ENCODE results near the gene KRTAP10-4. TPM values are rescaled to one million over a fixed set of nuclear protein-coding genes. Genes with fewer than 3 reads are reported as not detected.

Gene KRTAP10-4
- total RNA-seq, 3 donors from 2014 or later (not counting 1 experiment from before 2014, with no cell fraction given): not detected

- no peak overlapping the region for H3K27ac ChIP-seq (ENCODE audit: low read length)
- ATAC-seq (no peak), DNase-seq (no peak)
- H3K27me3 Mint-ChIP-seq (ENCODE audit: low read depth in 2 of 2): peaks cover 0 to 2% of the 10 kb centered on the region in 2 donors
- intact Hi-C loops (cut with micrococcal nuclease): no loop called here
- peaks cover 4% of the 10 kb centered on the region for H3K9me3 ChIP-seq (ENCODE audit: control insufficient read depth, insufficient read depth, low read length)
- TF ChIP-seq CTCF (IDR thresholded peaks at IDR 0.05): no peak
- peaks cover 5 to 18% of the 10 kb centered on the region in 2 donors for H3K9me3 Mint-ChIP-seq
- H3K36me3 ChIP-seq (ENCODE audit: control insufficient read depth, insufficient read depth, low read length): no peaks in the 10 kb centered on the region
- peaks cover 29 to 47% of the 10 kb centered on the region in 2 donors for H3K4me1 Mint-ChIP-seq
- peak overlapping the region in 1 of 2 donors; percentile 95 for H3K27ac Mint-ChIP-seq
- peaks cover 27% of the 10 kb centered on the region for H3K4me1 ChIP-seq (ENCODE audit: control insufficient read depth, insufficient read depth, low read length)
- no peaks in the 10 kb centered on the region for H3K27me3 ChIP-seq (ENCODE audit: control insufficient read depth, insufficient read depth, low read length)
- H3K4me3 Mint-ChIP-seq: no peak overlapping the region
- WGBS (ENCODE audit: insufficient coverage): 85% methylated on average over 8 of the region's 8 CpGs
- no peak overlapping the region for H3K4me3 ChIP-seq (ENCODE audit: low read length)
- H3K36me3 Mint-ChIP-seq: peaks cover 22% of the 10 kb centered on the region
Measured at GRCh38 chr21:44617071-44617501, 43.6 kb downstream of the KRTAP10-4 start.

- ATAC-seq (peak; percentile 14 to 69 (median 53)), DNase-seq (peak in 1 of 2 donors; percentile 50)
- Mint-ChIP-seq H3K9me3 (peaks cover 8 to 25% of the 10 kb centered on the region in 2 donors), H3K4me1 (peaks cover 29 to 36% of the 10 kb centered on the region in 2 donors), H3K27ac (peak overlapping the region; percentile 88 to 95), H3K36me3 (peaks cover 27% of the 10 kb centered on the region), H3K27me3 (ENCODE audit: low read depth in 2 of 2) (no peaks in the 10 kb centered on the region), H3K4me3 (peak overlapping the region; percentile 67)
- intact Hi-C loops (cut with micrococcal nuclease): loop anchor here (2.0 kb wide), 1 partner anchor 38 kb away; the partner anchor contains the start of gene KRTAP12-3
- no peak overlapping the region for H3K4me3 ChIP-seq (ENCODE audit: low read length)
- peaks cover 11% of the 10 kb centered on the region for H3K9me3 ChIP-seq (ENCODE audit: control insufficient read depth, insufficient read depth, low read length)
- H3K27ac ChIP-seq (ENCODE audit: low read length): peak overlapping the region; percentile 79
- no peaks in the 10 kb centered on the region for H3K27me3 ChIP-seq (ENCODE audit: control insufficient read depth, insufficient read depth, low read length)
- WGBS (ENCODE audit: insufficient coverage): 45% methylated on average over 2 of the region's 4 CpGs
- H3K4me1 ChIP-seq (ENCODE audit: control insufficient read depth, insufficient read depth, low read length): peaks cover 22% of the 10 kb centered on the region
- H3K36me3 ChIP-seq (ENCODE audit: control insufficient read depth, insufficient read depth, low read length): no peaks in the 10 kb centered on the region
- no peak for TF ChIP-seq CTCF (IDR thresholded peaks at IDR 0.05)
Measured at GRCh38 chr21:44618504-44618903, 45.0 kb downstream of the KRTAP10-4 start.

- 22% methylated on average over 3 of the region's 3 CpGs for WGBS (ENCODE audit: insufficient coverage)
- Mint-ChIP-seq H3K27ac (peak overlapping the region; percentile 88 to 95), H3K9me3 (peaks cover 9 to 29% of the 10 kb centered on the region in 2 donors), H3K27me3 (ENCODE audit: low read depth in 2 of 2) (no peaks in the 10 kb centered on the region), H3K4me1 (peaks cover 29 to 37% of the 10 kb centered on the region in 2 donors), H3K36me3 (peaks cover 31% of the 10 kb centered on the region), H3K4me3 (peak overlapping the region; percentile 67)
- Histone ChIP-seq H3K9me3 (ENCODE audit: control insufficient read depth, insufficient read depth, low read length) (peaks cover 11% of the 10 kb centered on the region), H3K27ac (ENCODE audit: low read length) (peak overlapping the region; percentile 79), H3K27me3 (ENCODE audit: control insufficient read depth, insufficient read depth, low read length) (no peaks in the 10 kb centered on the region), H3K4me1 (ENCODE audit: control insufficient read depth, insufficient read depth, low read length) (peaks cover 22% of the 10 kb centered on the region), H3K36me3 (ENCODE audit: control insufficient read depth, insufficient read depth, low read length) (no peaks in the 10 kb centered on the region), H3K4me3 (ENCODE audit: low read length) (no peak overlapping the region)
- intact Hi-C loops (cut with micrococcal nuclease): loop anchor here (2.0 kb wide), 1 partner anchor 38 kb away; the partner anchor contains the start of gene KRTAP12-3
- TF ChIP-seq CTCF (IDR thresholded peaks at IDR 0.05): no peak
- ATAC-seq (peak; percentile 82 to 95 (median 93)), DNase-seq (peak in 1 of 2 donors; percentile 85)
Measured at GRCh38 chr21:44618909-44619308, 45.4 kb downstream of the KRTAP10-4 start.

Measured in natural killer cell (primary cell).